Right hindlimb (tissue), 1 donor: ENCODE measurements around the gene NEURL4.

Experiments
- DNase-seq: peaks from one replicate; pipeline ENCODE4 v3.0.0-alpha.2; 2018

NEURL4 gene

DNA sequence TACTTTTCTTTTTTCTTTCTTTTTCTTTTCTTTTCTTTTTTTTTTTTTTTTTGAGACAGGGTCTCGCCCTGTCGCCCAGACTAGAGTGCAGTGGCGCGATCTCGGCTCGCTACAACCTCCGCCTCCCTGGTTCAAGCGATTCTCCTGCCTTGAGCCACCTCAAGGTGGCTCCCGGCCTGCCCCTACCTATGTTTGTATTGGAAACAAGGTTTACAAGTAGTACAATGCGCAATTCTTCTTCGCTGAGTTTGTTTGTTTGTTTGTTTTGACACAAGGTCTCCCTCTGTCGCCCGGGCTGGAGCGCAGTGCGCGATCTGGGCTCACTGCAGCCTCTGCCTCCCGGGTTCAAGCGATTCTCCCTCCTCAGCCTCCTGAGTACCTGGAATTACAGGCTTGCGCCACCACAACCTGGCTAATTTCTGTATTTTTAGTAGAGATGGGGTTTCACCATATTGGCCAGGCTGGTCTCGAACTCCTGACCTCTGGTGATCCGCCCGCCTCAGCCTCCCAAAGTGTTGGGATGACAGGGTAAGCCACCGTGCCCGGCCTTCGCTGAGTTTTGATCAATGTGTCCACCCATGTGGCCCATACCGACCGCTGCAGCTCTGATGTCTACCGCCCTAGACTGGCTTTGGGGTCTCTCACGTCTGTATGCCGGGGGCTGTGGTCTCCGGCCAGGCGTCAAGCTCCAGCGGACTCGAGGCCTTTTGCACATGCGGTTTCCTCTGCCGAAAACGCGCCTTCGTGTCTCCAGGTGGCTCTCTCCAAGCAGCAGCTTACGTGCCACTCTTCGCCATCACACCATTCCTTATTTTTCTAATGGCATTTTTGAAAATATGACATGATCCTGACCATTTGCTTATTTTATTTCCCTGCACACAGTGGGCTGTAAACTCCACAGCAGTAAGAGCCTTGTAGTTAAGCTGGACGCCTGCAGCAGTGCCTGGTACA lies 33.6 kb downstream of the NEURL4 start:
- no peak for DNase-seq

GRCh38 chr17:7294614-7295153 lies 34.5 kb downstream of the NEURL4 start, which contains the start of gene YBX2:
YBX2 (minus strand) TSS chr17:7294639; CDS start chr17:7294500, 139 bp downstream.
- peak; percentile 55 for DNase-seq

DNA sequence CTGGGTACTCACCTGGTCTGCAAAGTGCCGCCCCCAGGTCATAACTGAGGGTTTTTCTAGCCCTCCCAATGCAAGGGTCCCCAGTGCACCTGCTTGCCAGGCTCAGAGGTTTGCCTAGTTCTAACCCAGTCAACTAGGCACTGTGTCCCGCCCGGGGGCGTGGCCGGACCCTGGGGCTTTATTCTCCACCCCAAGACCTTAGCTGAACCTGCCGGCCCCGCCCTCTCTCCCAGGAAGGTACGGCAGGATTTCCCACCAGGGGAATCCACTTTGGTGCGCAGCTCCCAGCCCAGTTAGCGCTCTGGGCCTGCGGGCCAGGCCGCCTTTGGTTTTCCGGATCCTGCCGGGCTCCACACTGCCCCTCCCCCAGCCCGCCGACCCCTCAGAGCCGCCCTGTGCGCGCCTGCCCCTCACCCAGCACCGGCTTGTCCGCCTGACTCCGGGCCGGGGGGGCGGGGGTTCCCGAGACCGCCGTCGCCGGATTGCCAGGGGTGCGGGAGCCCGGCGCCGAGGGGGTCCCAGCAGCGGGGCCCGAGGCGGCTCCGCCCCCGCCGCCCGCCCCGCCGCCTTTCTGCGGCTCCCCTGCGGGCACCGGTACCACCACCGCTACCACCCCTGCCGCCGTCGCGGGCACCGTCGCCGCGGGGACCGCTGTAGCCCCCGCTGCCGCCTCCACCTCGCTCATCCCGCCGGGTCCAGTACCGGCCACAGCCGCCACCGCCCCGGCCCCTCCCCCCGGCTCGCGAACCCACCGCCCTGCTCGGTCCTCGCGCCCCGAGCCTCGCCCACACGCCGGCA lies 35.1 kb downstream of the NEURL4 start:
- no peak for DNase-seq

- DNase-seq: no peak
Observed at GRCh38 chr17:7293159-7293558, 36.0 kb downstream of the NEURL4 start.

GRCh38 chr17:7292729-7293128 lies 36.4 kb downstream of the NEURL4 start:
- no peak for DNase-seq

GRCh38 chr17:7292194-7292593 lies 36.9 kb downstream of the NEURL4 start:
- no peak for DNase-seq

GRCh38 chr17:7290685-7291084 lies 38.5 kb downstream of the NEURL4 start:
- no peak for DNase-seq

GRCh38 chr17:7290166-7290565 lies 39.0 kb downstream of the NEURL4 start:
- DNase-seq: no peak

DNA sequence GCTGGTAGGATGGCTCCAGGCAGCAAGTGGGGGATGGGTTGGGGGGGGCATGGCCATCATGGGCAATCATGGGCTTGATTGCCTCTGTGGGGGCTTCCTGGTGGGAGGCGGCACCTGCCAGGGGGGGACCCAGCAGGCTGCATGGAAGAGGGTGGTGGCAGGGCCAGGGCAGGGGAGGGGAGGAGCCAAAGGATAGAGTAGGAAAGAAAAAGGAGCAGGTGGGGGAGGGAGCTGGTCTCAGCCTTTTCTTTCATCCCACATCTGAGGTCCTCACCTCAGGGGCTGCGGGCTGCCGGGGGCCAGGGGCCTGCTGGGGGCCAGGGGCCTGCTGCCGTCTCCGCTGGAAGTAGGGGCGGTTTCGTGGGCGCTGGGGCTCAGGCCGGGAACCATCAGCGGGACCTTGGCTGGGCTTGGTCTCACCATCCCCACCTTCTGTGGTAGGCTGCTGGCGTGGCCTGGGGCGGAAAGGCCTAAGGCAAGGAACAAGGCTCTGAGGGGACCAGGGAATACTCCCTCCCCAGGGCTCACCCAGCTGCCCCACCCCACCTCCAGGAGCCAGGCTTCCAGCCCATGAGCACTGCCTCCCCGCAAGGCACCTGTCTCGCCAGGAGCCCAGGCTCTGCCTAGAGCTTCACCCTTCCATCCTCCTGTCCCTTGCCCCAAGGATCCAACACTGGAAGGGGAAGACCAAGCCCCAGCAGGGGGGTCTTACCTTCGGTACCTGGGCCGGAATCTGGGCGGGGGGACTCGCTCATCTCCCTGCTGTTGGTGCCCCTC lies 39.7 kb downstream of the NEURL4 start:
- DNase-seq: no peak

DNA sequence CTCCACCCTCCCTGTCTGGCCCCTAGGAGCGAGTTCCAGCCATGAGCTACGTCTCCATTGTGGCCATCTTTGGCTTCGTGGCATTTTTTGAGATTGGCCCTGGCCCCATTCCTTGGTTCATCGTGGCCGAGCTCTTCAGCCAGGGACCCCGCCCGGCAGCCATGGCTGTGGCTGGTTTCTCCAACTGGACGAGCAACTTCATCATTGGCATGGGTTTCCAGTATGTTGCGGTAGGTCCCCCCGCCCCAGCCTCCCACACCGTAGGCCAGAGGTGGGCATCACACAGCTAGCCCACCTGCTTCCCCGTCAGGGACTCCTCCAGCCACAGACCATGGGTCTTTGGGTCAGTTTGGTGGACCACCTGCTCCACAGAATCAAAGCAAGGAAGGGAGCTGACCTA lies 43.5 kb downstream of the NEURL4 start:
- DNase-seq: no peak

GRCh38 chr17:7284911-7285310 lies 44.2 kb downstream of the NEURL4 start:
- DNase-seq: no peak

GRCh38 chr17:7283471-7284216 lies 45.5 kb downstream of the NEURL4 start:
- no peak for DNase-seq

- DNase-seq: no peak
Observed at GRCh38 chr17:7282752-7283321, 46.3 kb downstream of the NEURL4 start.

GRCh38 chr17:7281953-7282751 lies 47.0 kb downstream of the NEURL4 start:
- peak; percentile 61 for DNase-seq

- DNase-seq: peak; percentile 93
Observed at GRCh38 chr17:7281074-7281952, 47.8 kb downstream of the NEURL4 start, which contains the start of gene SLC2A4. SLC2A4 (plus strand) TSS chr17:7281718; CDS start chr17:7281935, 217 bp downstream.

DNA sequence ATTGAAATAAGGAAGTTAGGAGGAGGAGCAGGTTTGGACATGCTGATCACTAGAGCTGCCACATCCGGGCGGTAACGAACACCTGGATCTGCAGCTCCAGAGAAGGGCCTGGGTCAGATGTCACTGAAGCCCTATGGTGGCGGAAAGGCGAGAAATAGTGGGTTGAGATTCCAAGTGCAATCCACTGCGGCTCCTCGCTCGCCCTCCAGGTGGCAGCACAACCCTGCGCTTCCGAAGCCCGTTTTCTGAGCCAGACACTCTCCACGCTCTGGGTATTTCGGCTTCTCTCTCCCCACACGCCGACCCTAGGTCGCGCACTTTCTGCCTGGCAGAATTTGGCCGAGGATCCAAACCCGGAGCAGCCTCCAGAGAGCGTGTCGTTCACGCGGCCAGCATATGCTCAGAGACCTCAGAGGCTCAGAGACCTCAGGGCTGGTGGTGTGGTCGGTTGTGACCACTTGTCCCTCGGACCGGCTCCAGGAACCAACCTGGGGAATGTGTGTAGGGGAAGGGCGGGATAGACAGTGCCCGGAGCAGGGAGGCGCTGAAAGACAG lies 48.5 kb downstream of the NEURL4 start:
- peak; percentile 85 for DNase-seq

DNA sequence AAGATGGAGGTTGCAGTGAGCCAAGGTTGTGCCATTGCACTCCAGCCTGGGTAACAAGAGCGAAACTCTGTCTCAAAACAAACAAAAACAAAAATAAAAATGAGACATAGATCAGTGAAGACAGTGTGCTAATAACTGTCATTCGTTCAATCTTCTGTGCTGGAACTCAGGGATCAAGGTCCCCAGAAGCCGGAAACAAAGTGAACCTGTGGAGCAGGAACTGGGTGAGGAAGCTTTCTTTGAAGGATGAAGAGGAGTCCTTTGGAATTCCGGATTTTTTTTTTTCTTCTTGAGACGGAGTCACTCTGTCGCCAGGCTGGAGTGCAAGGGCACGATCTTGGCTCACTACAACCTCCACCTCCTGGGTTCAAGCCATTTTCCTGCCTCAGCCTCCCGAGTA lies 49.7 kb downstream of the NEURL4 start:
- no peak for DNase-seq

GRCh38 chr17:7266784-7267183 lies 62.4 kb downstream of the NEURL4 start:
- no peak for DNase-seq
